K562 (cell line): ENCODE measurements around the gene PTPN1. TPM values are rescaled to one million over a fixed set of nuclear protein-coding genes. Genes with fewer than 3 reads are reported as not detected.

Source experiments
- ADNP ChIP-seq: fragments of 200-800 bp; sonication (Bioruptor generic); IDR thresholded peaks from 2 replicates; pipeline ENCODE4 v1.6.1; 2016; ENCODE audit warnings: missing genetic modification characterization, missing compliant biosample characterization
- CSDE1 ChIP-seq, 2 experiments: fragments of 450-650 bp; IDR thresholded peaks; 2 replicates each; pipeline ENCODE4 v1.6.1; 2016; ENCODE audit warnings: mild to moderate bottlenecking in 1 of 2
- CTBP1 ChIP-seq: fragments of 450-650 bp; IDR thresholded peaks from 2 replicates; pipeline ENCODE4 v1.6.1; 2016; ENCODE audit warnings: borderline replicate concordance
- DACH1 ChIP-seq: fragments of 450-650 bp; IDR thresholded peaks from 2 replicates; pipeline ENCODE4 v1.6.1; 2018; ENCODE audit not compliant: partially characterized antibody
- DIDO1 ChIP-seq: fragments of 450-650 bp; IDR thresholded peaks from 2 replicates; pipeline ENCODE4 v1.6.1; 2016; ENCODE audit warnings: low read depth, missing biosample characterization, missing genetic modification characterization
- FOS ChIP-seq: IDR thresholded peaks from 3 replicates; pipeline ENCODE4 v1.6.1; 2011; ENCODE audit not compliant: insufficient read length; ENCODE audit errors: extremely low read depth
- GATAD2A ChIP-seq: fragments of 450-650 bp; IDR thresholded peaks from 2 replicates; pipeline ENCODE4 v1.6.1; 2017
- HIVEP1 ChIP-seq: fragments of 250-450 bp; sonication (Bioruptor Pico); IDR thresholded peaks from 2 replicates; pipeline ENCODE4 v1.4.0; 2020; ENCODE audit warnings: mild to moderate bottlenecking
- KDM4B ChIP-seq, 2 experiments: fragments of 450-650 bp in 1 of 2; sonication (generic) in 1 of 2; IDR thresholded peaks; 2 replicates each; pipeline ENCODE4 v1.6.1; 2016 to 2017; ENCODE audit warnings: borderline replicate concordance in 2 of 2, antibody characterized with exemption in 1 of 2, low read depth in 1 of 2, mild to moderate bottlenecking in 1 of 2
- MECOM ChIP-seq: fragments of 250-450 bp; sonication (Bioruptor Pico); IDR thresholded peaks from 2 replicates; pipeline ENCODE4 v1.8.0; 2022; ENCODE audit warnings: inconsistent platforms
- NCOA1 ChIP-seq: fragments of 450-650 bp; IDR thresholded peaks from 2 replicates; pipeline ENCODE4 v1.6.1; 2016; ENCODE audit warnings: low read depth
- POU5F1 ChIP-seq: fragments of 150-350 bp; IDR thresholded peaks from 2 replicates; pipeline ENCODE4 v1.6.1; 2014; ENCODE audit warnings: borderline replicate concordance, low read length, low read depth, mild to moderate bottlenecking; ENCODE audit not compliant: partially characterized antibody
- RFX7 ChIP-seq: fragments of 250-450 bp; sonication (Bioruptor Pico); IDR thresholded peaks from 2 replicates; pipeline ENCODE4 v1.5.1; 2021; ENCODE audit warnings: mild to moderate bottlenecking
- STAT5B ChIP-seq: fragments of 250-450 bp; sonication (Bioruptor Pico); IDR thresholded peaks from 2 replicates; pipeline ENCODE4 v1.8.0; 2021; ENCODE audit warnings: mild to moderate bottlenecking, inconsistent platforms
- ZKSCAN8 ChIP-seq: fragments of 200-800 bp; sonication (Bioruptor generic); IDR thresholded peaks from 2 replicates; pipeline ENCODE4 v1.6.1; 2016; ENCODE audit warnings: missing genetic modification characterization, missing compliant biosample characterization
- polyA plus RNA-seq, 8 experiments: library from polyadenylated mRNA; depleted of rRNA in 4 of 8; stranded (reverse) in 5 of 8; unstranded in 3 of 8; fragments of >200 nt; fragmentation: Nextera tagmentation in 2 of 8; fragmentation: Illumina TruSeq in 1 of 8; extraction: Ambion mirVana in 2 of 8; extraction: Trizol in 1 of 8; gene quantifications; 2 replicates each; pipeline versions ENCODE4 v1.2.1 to v1.2.3, GENCODE V29; 2011 to 2014; ENCODE audit warnings: inconsistent platforms in 1 of 8, missing spikeins in 1 of 8
- total RNA-seq, 7 experiments: library from RNA; depleted of rRNA in 6 of 7; stranded (reverse); fragments of >200 nt in 6 of 7; fragmentation: Illumina TruSeq in 2 of 7; extraction: Trizol in 2 of 7; gene quantifications; 2 replicates each; pipeline versions ENCODE4 v1.2.1 to v1.2.3, GENCODE V29; 2011 to 2021; ENCODE audit warnings: low replicate concordance in 1 of 7
- TF ChIP-seq, protein P1 (sequence below): sonication (generic); formaldehyde crosslinking; IDR thresholded peaks from 2 replicates; pipeline ENCODE4 v1.8.0; 2022; ENCODE audit warnings: missing genetic modification reagents, mild to moderate bottlenecking, moderate library complexity, borderline replicate concordance
- TF ChIP-seq, protein P2 (sequence below): sonication (generic); formaldehyde crosslinking; IDR thresholded peaks from 2 replicates; pipeline ENCODE4 v1.8.0; 2023; ENCODE audit warnings: mild to moderate bottlenecking, missing genetic modification reagents
- TF ChIP-seq, protein P3 (sequence below): sonication (generic); formaldehyde crosslinking; IDR thresholded peaks from 2 replicates; pipeline ENCODE4 v1.8.1; 2022; ENCODE audit warnings: missing genetic modification reagents
- TF ChIP-seq, protein P4 (sequence below): fragments of 250-450 bp; sonication (Bioruptor Pico); IDR thresholded peaks from 2 replicates; pipeline ENCODE4 v1.4.0; 2020

Gene PTPN1
- total and polyA plus RNA-seq, 9 of the 15 experiments (the other 6 are each of a cell fraction or from before 2014, with no cell fraction given): 11.0 to 85.3 (median 54.0) TPM

DNA sequence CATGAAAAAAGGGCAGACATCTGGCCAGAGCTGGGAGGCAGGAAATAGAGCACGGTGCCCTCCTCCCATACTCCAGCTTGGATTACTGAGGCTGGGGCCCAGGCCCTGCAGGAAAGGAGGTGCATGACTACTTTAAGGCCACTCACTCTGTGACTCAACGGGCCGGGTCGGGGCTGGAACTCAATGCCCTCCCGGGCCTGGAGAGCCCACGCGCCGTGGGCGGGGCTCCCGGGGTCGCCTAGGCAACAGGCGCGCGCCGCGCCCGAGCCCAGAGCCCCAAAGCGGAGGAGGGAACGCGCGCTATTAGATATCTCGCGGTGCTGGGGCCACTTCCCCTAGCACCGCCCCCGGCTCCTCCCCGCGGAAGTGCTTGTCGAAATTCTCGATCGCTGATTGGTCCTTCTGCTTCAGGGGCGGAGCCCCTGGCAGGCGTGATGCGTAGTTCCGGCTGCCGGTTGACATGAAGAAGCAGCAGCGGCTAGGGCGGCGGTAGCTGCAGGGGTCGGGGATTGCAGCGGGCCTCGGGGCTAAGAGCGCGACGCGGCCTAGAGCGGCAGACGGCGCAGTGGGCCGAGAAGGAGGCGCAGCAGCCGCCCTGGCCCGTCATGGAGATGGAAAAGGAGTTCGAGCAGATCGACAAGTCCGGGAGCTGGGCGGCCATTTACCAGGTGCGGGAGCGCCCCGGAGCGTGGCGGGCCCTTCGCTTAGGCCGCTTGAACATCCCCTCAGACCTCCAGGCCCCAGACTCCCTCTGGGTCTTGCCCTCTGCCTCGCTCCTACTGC lies at the start of gene PTPN1 (continued):
- TF ChIP-seq DIDO1: no peak
- TF ChIP-seq MECOM (CRISPR knock-in tag): no peak
- TF ChIP-seq KDM4B (IDR thresholded peaks at IDR 0.05; ENCODE audit: borderline replicate concordance in 2 of 2, low read depth in 1 of 2): no peak
- TF ChIP-seq, protein P1, sequence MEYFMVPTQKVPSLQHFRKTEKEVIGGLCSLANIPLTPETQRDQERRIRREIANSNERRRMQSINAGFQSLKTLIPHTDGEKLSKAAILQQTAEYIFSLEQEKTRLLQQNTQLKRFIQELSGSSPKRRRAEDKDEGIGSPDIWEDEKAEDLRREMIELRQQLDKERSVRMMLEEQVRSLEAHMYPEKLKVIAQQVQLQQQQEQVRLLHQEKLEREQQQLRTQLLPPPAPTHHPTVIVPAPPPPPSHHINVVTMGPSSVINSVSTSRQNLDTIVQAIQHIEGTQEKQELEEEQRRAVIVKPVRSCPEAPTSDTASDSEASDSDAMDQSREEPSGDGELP: peak; percentile 70
- no peak for TF ChIP-seq DACH1
- no peak for TF ChIP-seq POU5F1
- no peak; the same call in 1 of the 2 replicates for TF ChIP-seq NCOA1
- TF ChIP-seq ZKSCAN8 (CRISPR knock-in tag): no peak
- TF ChIP-seq, protein P2, sequence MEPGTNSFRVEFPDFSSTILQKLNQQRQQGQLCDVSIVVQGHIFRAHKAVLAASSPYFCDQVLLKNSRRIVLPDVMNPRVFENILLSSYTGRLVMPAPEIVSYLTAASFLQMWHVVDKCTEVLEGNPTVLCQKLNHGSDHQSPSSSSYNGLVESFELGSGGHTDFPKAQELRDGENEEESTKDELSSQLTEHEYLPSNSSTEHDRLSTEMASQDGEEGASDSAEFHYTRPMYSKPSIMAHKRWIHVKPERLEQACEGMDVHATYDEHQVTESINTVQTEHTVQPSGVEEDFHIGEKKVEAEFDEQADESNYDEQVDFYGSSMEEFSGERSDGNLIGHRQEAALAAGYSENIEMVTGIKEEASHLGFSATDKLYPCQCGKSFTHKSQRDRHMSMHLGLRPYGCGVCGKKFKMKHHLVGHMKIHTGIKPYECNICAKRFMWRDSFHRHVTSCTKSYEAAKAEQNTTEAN (CRISPR knock-in tag): no peak
- TF ChIP-seq, protein P3, sequence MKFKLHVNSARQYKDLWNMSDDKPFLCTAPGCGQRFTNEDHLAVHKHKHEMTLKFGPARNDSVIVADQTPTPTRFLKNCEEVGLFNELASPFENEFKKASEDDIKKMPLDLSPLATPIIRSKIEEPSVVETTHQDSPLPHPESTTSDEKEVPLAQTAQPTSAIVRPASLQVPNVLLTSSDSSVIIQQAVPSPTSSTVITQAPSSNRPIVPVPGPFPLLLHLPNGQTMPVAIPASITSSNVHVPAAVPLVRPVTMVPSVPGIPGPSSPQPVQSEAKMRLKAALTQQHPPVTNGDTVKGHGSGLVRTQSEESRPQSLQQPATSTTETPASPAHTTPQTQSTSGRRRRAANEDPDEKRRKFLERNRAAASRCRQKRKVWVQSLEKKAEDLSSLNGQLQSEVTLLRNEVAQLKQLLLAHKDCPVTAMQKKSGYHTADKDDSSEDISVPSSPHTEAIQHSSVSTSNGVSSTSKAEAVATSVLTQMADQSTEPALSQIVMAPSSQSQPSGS: no peak
- TF ChIP-seq CTBP1: peak; percentile 44; the same call in 1 of the 2 replicates
- no peak for TF ChIP-seq HIVEP1 (CRISPR knock-in tag)
- TF ChIP-seq ADNP (tag): no peak
- TF ChIP-seq CSDE1 (IDR thresholded peaks at IDR 0.05): peak in 1 of 2 experiments; percentile 87; a peak in 2 of 4 replicates
- no peak for TF ChIP-seq STAT5B (CRISPR knock-in tag)
- TF ChIP-seq RFX7 (CRISPR knock-in tag): no peak
- TF ChIP-seq, protein P4, sequence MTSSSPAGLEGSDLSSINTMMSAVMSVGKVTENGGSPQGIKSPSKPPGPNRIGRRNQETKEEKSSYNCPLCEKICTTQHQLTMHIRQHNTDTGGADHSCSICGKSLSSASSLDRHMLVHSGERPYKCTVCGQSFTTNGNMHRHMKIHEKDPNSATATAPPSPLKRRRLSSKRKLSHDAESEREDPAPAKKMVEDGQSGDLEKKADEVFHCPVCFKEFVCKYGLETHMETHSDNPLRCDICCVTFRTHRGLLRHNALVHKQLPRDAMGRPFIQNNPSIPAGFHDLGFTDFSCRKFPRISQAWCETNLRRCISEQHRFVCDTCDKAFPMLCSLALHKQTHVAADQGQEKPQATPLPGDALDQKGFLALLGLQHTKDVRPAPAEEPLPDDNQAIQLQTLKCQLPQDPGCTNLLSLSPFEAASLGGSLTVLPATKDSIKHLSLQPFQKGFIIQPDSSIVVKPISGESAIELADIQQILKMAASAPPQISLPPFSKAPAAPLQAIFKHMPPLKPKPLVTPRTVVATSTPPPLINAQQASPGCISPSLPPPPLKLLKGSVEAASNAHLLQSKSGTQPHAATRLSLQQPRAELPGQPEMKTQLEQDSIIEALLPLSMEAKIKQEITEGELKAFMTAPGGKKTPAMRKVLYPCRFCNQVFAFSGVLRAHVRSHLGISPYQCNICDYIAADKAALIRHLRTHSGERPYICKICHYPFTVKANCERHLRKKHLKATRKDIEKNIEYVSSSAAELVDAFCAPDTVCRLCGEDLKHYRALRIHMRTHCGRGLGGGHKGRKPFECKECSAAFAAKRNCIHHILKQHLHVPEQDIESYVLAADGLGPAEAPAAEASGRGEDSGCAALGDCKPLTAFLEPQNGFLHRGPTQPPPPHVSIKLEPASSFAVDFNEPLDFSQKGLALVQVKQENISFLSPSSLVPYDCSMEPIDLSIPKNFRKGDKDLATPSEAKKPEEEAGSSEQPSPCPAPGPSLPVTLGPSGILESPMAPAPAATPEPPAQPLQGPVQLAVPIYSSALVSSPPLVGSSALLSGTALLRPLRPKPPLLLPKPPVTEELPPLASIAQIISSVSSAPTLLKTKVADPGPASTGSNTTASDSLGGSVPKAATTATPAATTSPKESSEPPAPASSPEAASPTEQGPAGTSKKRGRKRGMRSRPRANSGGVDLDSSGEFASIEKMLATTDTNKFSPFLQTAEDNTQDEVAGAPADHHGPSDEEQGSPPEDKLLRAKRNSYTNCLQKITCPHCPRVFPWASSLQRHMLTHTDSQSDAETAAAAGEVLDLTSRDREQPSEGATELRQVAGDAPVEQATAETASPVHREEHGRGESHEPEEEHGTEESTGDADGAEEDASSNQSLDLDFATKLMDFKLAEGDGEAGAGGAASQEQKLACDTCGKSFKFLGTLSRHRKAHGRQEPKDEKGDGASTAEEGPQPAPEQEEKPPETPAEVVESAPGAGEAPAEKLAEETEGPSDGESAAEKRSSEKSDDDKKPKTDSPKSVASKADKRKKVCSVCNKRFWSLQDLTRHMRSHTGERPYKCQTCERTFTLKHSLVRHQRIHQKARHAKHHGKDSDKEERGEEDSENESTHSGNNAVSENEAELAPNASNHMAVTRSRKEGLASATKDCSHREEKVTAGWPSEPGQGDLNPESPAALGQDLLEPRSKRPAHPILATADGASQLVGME (CRISPR knock-in tag): 0 out of 2 replicates have a peak, but pooled peaks have one; percentile 46
- TF ChIP-seq FOS: peak; percentile 65
- TF ChIP-seq GATAD2A: no peak
